ENCODE measurements around the gene CEACAM19. TPM values are rescaled to one million over a fixed set of nuclear protein-coding genes. Genes with fewer than 3 reads are reported as not detected.

The CEACAM19 gene
- polyA plus RNA-seq, 3 donors = 7.6 TPM; not detected in 2

- WGBS (ENCODE audit: insufficient coverage) = no CpG with 5 or more reads among the region's 1 CpG
Measured at GRCh38 chr19:44642377-44642776, 28.9 kb upstream of the CEACAM19 start.

GRCh38 chr19:44643605-44644401 is 27.5 kb upstream of the CEACAM19 start, which contains the start of gene PVR:
TSS of gene PVR (plus strand) at chr19:44643910. CDS start at chr19:44644097, 187 bp downstream.
- peaks cover 10 to 15% of the 10 kb centered on the region in 2 donors for H3K4me1 ChIP-seq (ENCODE audit: control insufficient read depth in 1 of 2, insufficient read depth in 2 of 2, low read length in 2 of 2)

More at GRCh38 chr19:44642377-44642776, 28.9 kb upstream of the CEACAM19 start:
- Histone ChIP-seq H3K4me2 (replicated peaks; ENCODE audit: extremely low read depth, low read length, poor library complexity, severe bottlenecking) (no peak overlapping the region), H3K9ac (ENCODE audit: insufficient read depth, low read length, poor library complexity, severe bottlenecking) (no peak overlapping the region), H3K27ac (ENCODE audit: low read depth in 1 of 2, low read length in 2 of 2) (no peak overlapping the region), H3K36me3 (replicated peaks in 1 of 2; ENCODE audit: control insufficient read depth in 1 of 2, insufficient read depth in 2 of 2, low read length in 2 of 2) (peaks cover 0 to 4% of the 10 kb centered on the region in 2 donors), H3K79me2 (ENCODE audit: insufficient read depth, low read length) (peaks cover 6% of the 10 kb centered on the region), H4K20me1 (ENCODE audit: insufficient read depth, low read length) (peaks cover 14% of the 10 kb centered on the region), H3K4me3 (replicated peaks in 1 of 3; ENCODE audit: low read depth in 2 of 3, low read length in 3 of 3) (no peak overlapping the region), H3K9me3 (replicated peaks in 1 of 2; ENCODE audit: control insufficient read depth in 1 of 2, insufficient read depth in 1 of 2, low read length in 2 of 2) (no peaks in the 10 kb centered on the region), H3K4me1 (ENCODE audit: control insufficient read depth in 1 of 2, insufficient read depth in 2 of 2, low read length in 2 of 2) (peaks cover 10 to 16% of the 10 kb centered on the region in 2 donors), H2AFZ (ENCODE audit: insufficient read depth, low read depth, low read length, poor library complexity, severe bottlenecking) (no peak overlapping the region), H3K27me3 (ENCODE audit: control insufficient read depth in 2 of 2, insufficient read depth in 2 of 2, low read length in 2 of 2) (no peaks in the 10 kb centered on the region)
- peak overlapping the region; percentile 20 to 28 for H3K4me3 Mint-ChIP-seq
- peaks cover 11 to 14% of the 10 kb centered on the region in 2 donors for H3K36me3 Mint-ChIP-seq
- no peak for DNase-seq
- peaks cover 3 to 10% (median 6%) of the 10 kb centered on the region in 3 donors for H3K27me3 Mint-ChIP-seq (ENCODE audit: low read depth in 3 of 3)
- no peaks in the 10 kb centered on the region for H3K9me3 Mint-ChIP-seq
- no peak for TF ChIP-seq CTCF (IDR thresholded peaks at IDR 0.05)
- H3K4me1 Mint-ChIP-seq = peaks cover 18% of the 10 kb centered on the region
- intact Hi-C loops (cut with micrococcal nuclease) = no loop called here
- no peak overlapping the region for H3K27ac Mint-ChIP-seq

More at GRCh38 chr19:44643605-44644401, 27.5 kb upstream of the CEACAM19 start, which contains the start of gene PVR:
- peaks cover 21 to 27% of the 10 kb centered on the region in 2 donors for H3K36me3 Mint-ChIP-seq
- Histone ChIP-seq H3K27me3 (ENCODE audit: control insufficient read depth in 2 of 2, insufficient read depth in 2 of 2, low read length in 2 of 2) (no peaks in the 10 kb centered on the region), H2AFZ (ENCODE audit: insufficient read depth, low read depth, low read length, poor library complexity, severe bottlenecking) (peak within 1 kb of the TSS; percentile 91), H3K36me3 (replicated peaks in 1 of 2; ENCODE audit: control insufficient read depth in 1 of 2, insufficient read depth in 2 of 2, low read length in 2 of 2) (peaks cover 11 to 12% of the 10 kb centered on the region in 2 donors), H3K27ac (ENCODE audit: low read depth in 1 of 2, low read length in 2 of 2) (peak within 1 kb of the TSS in 1 of 2 donors; percentile 65), H3K79me2 (ENCODE audit: insufficient read depth, low read length) (peaks cover 6% of the 10 kb centered on the region), H3K4me2 (replicated peaks; ENCODE audit: extremely low read depth, low read length, poor library complexity, severe bottlenecking) (peak within 1 kb of the TSS; percentile 94), H3K4me3 (replicated peaks in 1 of 3; ENCODE audit: low read depth in 2 of 3, low read length in 3 of 3) (peak within 1 kb of the TSS; percentile 65 to 78 (median 67)), H3K9me3 (replicated peaks in 1 of 2; ENCODE audit: control insufficient read depth in 1 of 2, insufficient read depth in 1 of 2, low read length in 2 of 2) (no peaks in the 10 kb centered on the region), H4K20me1 (ENCODE audit: insufficient read depth, low read length) (peaks cover 25% of the 10 kb centered on the region), H3K9ac (ENCODE audit: insufficient read depth, low read length, poor library complexity, severe bottlenecking) (peak within 1 kb of the TSS; percentile 81)
- H3K4me3 Mint-ChIP-seq = peak within 1 kb of the TSS; percentile 91 to 95
- intact Hi-C loops (cut with micrococcal nuclease) = no loop called here
- peaks cover 21% of the 10 kb centered on the region for H3K4me1 Mint-ChIP-seq
- no peaks in the 10 kb centered on the region for H3K9me3 Mint-ChIP-seq
- peak; percentile 38 to 65 (median 49) for DNase-seq
- peaks cover 3 to 10% (median 6%) of the 10 kb centered on the region in 3 donors for H3K27me3 Mint-ChIP-seq (ENCODE audit: low read depth in 3 of 3)
- TF ChIP-seq CTCF (IDR thresholded peaks at IDR 0.05) = no peak
- WGBS (ENCODE audit: insufficient coverage) = under 1% methylated on average over 63 of the region's 70 CpGs
- H3K27ac Mint-ChIP-seq = peak within 1 kb of the TSS; percentile 42 to 85 (median 77)

All from CD14-positive monocyte (primary cell).